ENCODE results near the gene PCDH20.

GRCh38 chr13:61410266-61410665 is 5.4 kb downstream of the PCDH20 start:
- TF ChIP-seq, protein P1, sequence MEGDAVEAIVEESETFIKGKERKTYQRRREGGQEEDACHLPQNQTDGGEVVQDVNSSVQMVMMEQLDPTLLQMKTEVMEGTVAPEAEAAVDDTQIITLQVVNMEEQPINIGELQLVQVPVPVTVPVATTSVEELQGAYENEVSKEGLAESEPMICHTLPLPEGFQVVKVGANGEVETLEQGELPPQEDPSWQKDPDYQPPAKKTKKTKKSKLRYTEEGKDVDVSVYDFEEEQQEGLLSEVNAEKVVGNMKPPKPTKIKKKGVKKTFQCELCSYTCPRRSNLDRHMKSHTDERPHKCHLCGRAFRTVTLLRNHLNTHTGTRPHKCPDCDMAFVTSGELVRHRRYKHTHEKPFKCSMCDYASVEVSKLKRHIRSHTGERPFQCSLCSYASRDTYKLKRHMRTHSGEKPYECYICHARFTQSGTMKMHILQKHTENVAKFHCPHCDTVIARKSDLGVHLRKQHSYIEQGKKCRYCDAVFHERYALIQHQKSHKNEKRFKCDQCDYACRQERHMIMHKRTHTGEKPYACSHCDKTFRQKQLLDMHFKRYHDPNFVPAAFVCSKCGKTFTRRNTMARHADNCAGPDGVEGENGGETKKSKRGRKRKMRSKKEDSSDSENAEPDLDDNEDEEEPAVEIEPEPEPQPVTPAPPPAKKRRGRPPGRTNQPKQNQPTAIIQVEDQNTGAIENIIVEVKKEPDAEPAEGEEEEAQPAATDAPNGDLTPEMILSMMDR (IDR thresholded peaks at IDR 0.05) = no peak
- no peak for TF ChIP-seq POLR2A (IDR thresholded peaks at IDR 0.05)

Measured in lower leg skin (tissue), 3 donors.